ENCODE data around the gene DLG2. TPM values are rescaled to one million over a fixed set of nuclear protein-coding genes. Genes with fewer than 3 reads are reported as not detected.

DLG2 gene
- total and polyA plus RNA-seq, 2 of the 8 experiments (the other 6 are each of a cell fraction or from before 2014, with no cell fraction given): 1.7 to 14.3 TPM

DNA sequence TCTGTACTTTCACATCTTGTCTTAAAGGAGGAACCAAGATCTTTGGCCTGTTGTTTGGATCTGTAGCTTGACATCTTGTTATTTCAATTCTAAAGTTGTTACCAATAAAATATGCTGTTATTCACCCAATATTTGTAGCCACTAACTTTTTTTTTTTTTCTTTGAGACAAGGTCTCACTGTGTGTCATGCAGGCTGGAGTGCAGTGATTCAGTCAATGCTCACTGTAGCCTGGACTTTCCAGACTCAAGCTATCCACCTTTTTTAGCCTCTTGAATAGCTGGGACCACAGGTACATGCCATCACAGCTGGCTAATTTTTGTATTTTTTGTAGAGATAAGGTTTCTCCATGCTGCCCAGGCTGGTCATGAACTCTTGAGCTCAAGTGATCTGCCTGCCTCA, 769.4 kb downstream of the DLG2 start (continued):
- TF ChIP-seq, protein P1, sequence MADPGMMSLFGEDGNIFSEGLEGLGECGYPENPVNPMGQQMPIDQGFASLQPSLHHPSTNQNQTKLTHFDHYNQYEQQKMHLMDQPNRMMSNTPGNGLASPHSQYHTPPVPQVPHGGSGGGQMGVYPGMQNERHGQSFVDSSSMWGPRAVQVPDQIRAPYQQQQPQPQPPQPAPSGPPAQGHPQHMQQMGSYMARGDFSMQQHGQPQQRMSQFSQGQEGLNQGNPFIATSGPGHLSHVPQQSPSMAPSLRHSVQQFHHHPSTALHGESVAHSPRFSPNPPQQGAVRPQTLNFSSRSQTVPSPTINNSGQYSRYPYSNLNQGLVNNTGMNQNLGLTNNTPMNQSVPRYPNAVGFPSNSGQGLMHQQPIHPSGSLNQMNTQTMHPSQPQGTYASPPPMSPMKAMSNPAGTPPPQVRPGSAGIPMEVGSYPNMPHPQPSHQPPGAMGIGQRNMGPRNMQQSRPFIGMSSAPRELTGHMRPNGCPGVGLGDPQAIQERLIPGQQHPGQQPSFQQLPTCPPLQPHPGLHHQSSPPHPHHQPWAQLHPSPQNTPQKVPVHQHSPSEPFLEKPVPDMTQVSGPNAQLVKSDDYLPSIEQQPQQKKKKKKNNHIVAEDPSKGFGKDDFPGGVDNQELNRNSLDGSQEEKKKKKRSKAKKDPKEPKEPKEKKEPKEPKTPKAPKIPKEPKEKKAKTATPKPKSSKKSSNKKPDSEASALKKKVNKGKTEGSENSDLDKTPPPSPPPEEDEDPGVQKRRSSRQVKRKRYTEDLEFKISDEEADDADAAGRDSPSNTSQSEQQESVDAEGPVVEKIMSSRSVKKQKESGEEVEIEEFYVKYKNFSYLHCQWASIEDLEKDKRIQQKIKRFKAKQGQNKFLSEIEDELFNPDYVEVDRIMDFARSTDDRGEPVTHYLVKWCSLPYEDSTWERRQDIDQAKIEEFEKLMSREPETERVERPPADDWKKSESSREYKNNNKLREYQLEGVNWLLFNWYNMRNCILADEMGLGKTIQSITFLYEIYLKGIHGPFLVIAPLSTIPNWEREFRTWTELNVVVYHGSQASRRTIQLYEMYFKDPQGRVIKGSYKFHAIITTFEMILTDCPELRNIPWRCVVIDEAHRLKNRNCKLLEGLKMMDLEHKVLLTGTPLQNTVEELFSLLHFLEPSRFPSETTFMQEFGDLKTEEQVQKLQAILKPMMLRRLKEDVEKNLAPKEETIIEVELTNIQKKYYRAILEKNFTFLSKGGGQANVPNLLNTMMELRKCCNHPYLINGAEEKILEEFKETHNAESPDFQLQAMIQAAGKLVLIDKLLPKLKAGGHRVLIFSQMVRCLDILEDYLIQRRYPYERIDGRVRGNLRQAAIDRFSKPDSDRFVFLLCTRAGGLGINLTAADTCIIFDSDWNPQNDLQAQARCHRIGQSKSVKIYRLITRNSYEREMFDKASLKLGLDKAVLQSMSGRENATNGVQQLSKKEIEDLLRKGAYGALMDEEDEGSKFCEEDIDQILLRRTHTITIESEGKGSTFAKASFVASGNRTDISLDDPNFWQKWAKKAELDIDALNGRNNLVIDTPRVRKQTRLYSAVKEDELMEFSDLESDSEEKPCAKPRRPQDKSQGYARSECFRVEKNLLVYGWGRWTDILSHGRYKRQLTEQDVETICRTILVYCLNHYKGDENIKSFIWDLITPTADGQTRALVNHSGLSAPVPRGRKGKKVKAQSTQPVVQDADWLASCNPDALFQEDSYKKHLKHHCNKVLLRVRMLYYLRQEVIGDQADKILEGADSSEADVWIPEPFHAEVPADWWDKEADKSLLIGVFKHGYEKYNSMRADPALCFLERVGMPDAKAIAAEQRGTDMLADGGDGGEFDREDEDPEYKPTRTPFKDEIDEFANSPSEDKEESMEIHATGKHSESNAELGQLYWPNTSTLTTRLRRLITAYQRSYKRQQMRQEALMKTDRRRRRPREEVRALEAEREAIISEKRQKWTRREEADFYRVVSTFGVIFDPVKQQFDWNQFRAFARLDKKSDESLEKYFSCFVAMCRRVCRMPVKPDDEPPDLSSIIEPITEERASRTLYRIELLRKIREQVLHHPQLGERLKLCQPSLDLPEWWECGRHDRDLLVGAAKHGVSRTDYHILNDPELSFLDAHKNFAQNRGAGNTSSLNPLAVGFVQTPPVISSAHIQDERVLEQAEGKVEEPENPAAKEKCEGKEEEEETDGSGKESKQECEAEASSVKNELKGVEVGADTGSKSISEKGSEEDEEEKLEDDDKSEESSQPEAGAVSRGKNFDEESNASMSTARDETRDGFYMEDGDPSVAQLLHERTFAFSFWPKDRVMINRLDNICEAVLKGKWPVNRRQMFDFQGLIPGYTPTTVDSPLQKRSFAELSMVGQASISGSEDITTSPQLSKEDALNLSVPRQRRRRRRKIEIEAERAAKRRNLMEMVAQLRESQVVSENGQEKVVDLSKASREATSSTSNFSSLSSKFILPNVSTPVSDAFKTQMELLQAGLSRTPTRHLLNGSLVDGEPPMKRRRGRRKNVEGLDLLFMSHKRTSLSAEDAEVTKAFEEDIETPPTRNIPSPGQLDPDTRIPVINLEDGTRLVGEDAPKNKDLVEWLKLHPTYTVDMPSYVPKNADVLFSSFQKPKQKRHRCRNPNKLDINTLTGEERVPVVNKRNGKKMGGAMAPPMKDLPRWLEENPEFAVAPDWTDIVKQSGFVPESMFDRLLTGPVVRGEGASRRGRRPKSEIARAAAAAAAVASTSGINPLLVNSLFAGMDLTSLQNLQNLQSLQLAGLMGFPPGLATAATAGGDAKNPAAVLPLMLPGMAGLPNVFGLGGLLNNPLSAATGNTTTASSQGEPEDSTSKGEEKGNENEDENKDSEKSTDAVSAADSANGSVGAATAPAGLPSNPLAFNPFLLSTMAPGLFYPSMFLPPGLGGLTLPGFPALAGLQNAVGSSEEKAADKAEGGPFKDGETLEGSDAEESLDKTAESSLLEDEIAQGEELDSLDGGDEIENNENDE (IDR thresholded peaks at IDR 0.05; ENCODE audit: insufficient replicate concordance, low read length): no peak
- no peak for TF ChIP-seq YY1 (IDR thresholded peaks at IDR 0.05; ENCODE audit: low read depth, low read length)
- no peak for TF ChIP-seq SRF (IDR thresholded peaks at IDR 0.05; ENCODE audit: low read depth, low read length)
- TF ChIP-seq SAP30 (IDR thresholded peaks at IDR 0.05; ENCODE audit: insufficient read depth, insufficient replicate concordance, low read length): no peak
- no peak for TF ChIP-seq BACH1 (IDR thresholded peaks at IDR 0.05; ENCODE audit: low read length)
- TF ChIP-seq RAD21 (IDR thresholded peaks at IDR 0.05 in 1 of 2, conservative IDR thresholded peaks at IDR 0.05 in 1 of 2; ENCODE audit: low read depth in 2 of 2, low read length in 2 of 2): no peak
- TF ChIP-seq, protein P2, sequence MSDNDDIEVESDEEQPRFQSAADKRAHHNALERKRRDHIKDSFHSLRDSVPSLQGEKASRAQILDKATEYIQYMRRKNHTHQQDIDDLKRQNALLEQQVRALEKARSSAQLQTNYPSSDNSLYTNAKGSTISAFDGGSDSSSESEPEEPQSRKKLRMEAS (IDR thresholded peaks at IDR 0.05): no peak
